ENCODE results near the gene ANKRD24.
"Not testable (repeated sequence)": the region's sequence is repeated elsewhere in the genome, so short reads cannot be mapped to it uniquely, and the experiment has no call there.

Gene ANKRD24

GRCh38 chr19:4174213-4174894 lies 8.1 kb upstream of the ANKRD24 start:
- DNase-seq = no peak

DNA sequence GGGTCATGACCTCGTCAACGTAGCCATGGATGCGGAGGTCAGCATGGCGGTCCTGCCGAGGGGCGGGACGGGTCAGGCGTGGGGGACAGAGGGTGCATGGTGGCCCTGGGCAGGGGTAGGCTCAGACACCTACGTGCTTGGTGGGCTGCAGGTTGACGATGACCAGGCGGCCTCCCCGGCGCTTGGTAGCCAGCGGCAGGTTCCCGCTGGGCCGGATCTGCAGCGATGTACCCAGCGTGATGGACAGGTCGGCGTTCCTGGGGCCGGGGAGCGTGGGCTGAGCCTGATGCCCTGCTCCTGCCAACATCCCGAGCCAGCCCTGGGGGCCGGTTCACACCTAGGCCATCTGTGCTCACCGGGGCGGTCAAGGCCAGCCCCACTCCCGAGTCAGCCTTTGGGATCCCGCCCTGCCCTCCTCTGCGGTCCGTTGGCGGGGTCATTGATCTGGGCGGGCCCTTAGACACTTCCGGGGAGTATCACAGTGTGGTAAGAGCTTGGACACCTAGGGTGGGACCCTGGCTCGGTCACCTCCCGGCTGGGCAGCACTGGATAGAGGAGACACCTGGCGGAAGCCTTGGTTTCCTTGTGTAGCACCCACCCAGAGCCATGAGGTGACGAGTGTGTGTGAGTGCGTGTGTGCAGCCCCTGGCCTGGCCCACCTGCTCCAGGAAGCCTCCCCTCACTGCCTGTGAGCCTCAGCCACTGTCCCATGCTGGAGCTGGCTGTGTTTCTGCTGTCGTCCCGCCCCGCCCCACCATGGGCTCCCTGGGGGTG lies 7.4 kb upstream of the ANKRD24 start:
- no peak for DNase-seq

DNA sequence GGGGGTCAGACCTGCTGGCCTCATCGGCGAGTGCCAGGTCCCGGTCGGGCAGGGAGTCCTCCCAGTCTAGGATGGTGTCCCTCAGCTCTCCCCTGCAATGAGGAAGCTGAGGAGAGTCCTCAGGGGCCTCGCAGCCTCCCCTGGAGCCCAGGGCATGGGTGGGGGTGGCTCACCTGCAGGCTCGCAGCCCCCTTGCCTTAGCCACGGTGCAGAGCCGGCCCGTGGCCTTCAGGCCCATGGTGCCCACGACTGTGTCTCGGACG lies 6.9 kb upstream of the ANKRD24 start:
- no peak for DNase-seq

DNA sequence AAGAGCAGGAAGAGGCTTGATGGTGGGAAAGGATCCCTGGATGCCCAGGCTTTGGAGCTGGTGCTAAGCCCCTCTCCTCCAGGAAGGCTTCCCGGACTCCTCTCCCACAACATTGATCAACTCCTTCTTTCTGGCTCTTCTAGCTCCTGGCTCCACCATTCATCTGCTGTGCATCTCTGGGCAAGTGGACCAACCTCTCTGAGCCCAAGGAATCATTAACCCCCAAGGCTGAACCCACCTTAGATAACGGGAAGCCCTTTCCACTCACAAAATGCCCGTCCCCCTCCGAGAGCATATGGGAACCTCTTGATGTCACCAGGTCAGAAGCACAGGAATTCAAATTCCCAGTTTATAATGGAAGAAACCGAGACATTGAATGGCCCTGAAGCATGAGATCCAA lies 5.3 kb upstream of the ANKRD24 start:
- DNase-seq = no peak

DNA sequence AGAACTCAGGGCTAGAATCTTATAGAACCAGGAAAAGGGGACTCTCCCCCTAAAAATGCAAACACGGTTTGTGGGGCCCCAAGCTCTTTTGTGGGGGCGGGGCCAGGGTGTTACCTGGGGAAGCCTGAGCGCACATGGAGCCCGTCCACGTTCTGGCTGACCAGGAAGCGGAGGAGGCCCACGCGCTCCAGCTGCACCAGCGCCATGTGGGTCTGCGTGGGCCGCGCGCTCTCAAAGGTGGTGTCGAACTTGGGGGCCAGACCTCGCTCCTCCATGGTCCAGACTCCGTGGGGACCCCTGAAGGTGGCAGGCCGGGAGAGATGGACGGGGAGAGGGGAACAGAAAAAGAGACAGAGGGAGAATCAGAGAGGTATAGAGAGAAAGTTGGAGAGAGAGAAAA lies 3.5 kb upstream of the ANKRD24 start:
- no peak for DNase-seq

DNA sequence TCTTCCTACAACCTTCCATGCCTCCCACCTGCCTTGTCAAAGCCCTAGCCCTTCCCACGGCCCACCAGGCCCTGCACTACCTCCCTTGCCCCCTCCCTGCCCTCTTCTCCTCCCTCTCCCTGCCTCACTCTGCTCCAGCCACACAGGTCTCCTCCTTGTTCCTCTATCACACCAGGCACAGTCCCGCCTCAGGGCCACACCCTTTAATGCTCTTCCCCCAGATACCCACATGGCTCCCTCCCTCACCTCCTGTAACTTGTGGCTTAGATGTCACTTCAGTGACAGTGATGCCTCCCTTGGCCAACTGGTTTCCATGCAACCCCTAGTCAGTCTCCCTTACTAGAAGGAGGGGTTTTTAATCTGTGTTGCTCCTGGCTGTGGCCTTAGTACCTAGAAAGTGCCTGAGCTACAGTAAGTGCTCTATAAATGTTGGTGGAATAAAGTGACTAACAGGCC lies 1.4 kb upstream of the ANKRD24 start:
- DNase-seq = no peak

DNA sequence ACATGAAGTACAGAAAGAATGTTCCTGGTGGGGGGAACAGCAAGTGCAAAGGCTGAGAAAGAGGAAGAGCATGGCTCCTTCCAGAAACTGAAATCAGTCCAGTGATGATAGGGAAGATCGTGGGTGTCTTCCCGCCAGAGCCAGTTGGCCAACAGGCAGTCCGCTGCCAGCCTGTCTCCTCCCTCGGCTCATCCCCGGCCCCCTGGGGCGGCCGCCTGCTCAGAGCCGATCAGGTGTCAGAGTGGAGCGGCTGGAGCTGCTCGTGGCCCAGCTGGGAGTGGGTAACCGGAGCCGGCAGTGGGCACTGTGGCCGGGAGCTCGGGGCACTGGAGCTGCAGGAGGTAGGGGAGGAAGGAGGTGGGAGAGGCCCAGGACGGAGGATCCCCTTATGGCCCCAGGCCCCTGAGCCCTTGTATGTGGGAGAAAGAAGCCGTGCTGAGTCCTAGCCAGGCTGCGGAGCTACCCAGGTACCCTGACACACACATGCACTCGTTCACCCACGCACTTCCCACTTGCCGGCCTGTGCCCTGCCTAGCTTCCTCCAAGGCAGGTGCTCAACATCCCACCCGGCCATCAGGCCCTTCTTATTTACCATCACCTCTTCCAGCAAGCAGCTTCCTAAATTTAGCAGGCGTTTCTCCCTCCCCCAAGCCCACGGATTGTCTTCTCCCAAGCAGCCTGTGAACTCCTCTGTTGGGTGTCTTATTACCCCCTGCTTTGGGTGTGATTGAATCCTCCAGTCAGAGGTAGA lies 1.7 kb downstream of the ANKRD24 start:
- no peak for DNase-seq

DNA sequence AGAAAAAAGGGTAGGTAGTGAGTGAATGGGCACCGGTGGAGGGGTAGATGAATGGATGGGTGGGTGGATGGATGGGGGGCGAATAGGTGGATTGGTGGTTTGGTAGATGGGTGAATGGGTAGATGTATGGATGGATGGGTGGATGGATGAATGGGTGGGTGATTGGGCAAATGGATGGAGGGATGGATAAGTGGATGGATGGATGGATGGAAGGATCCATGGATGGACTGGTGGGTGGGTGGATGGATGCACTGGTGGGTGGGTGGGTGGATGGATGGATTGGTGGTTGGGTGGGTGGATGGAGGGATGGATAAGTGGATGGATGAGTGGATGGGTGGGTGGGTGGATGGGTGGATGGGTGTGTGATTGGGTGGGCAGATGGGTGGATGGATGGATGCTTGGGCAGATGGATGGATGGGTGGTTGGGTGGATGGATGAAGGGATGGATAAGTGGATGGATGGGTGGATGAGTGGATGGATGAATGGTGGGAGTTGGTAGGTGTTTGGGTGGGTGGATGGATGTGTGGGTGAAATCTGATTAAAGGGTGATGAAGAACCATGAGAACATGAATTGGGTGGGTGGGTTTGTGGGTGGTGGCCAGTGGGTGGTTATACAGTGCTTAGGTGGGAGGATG lies 2.3 kb downstream of the ANKRD24 start:
- no peak for DNase-seq

GRCh38 chr19:4185413-4186086 lies 3.1 kb downstream of the ANKRD24 start:
- DNase-seq = no peak

GRCh38 chr19:4186087-4186993 lies 3.9 kb downstream of the ANKRD24 start:
- DNase-seq = peak; percentile 87

- DNase-seq = no peak
These were observed 5.0 kb downstream of the ANKRD24 start for GRCh38 chr19:4187313-4188122.

- DNase-seq = no peak
These were observed 7.2 kb downstream of the ANKRD24 start for GRCh38 chr19:4189641-4190040.

GRCh38 chr19:4192537-4192936 lies 10.0 kb downstream of the ANKRD24 start:
- not testable (repeated sequence) for DNase-seq

DNA sequence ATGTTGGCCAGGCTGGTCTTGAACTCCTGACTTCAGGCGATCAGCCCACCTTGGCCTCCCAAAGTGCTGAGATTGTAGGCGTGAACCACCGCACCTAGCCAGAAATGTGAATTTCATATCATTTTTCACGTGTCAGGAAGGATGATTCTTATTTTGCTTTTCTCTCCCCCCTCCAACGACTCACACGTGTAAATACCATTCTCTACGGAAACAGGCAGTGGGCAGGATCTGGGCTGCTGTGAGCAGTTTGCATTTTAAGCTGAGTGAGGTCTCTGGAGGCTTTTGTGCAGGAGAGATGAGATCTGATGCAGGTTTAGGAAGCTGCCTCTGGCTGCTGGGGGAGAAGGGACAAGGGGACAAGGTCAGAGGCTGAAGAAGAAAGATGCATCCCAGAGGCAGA lies 11.9 kb downstream of the ANKRD24 start:
- DNase-seq = no peak

DNA sequence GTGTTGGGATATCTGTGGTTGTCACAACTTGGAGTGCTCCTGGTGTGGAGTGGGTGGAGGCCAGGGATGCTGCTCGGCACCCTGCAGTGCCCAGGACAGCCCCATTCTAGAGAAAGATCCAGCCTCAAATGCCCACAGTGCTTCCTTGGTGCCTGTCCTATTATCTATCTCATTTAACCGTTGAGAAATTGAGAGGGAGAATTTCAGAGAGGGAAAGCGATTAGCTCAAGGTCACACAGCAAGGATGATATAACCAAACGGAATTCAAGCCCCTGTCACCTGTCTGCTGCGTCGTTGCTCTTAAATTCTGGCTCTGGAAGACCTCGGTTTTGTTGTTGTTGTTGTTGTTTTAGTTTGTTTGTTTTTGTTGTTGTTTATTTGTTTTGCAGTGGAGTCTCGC lies 13.5 kb downstream of the ANKRD24 start:
- DNase-seq = no peak

- DNase-seq = no peak
These were observed 14.2 kb downstream of the ANKRD24 start for GRCh38 chr19:4196587-4197148.

DNA sequence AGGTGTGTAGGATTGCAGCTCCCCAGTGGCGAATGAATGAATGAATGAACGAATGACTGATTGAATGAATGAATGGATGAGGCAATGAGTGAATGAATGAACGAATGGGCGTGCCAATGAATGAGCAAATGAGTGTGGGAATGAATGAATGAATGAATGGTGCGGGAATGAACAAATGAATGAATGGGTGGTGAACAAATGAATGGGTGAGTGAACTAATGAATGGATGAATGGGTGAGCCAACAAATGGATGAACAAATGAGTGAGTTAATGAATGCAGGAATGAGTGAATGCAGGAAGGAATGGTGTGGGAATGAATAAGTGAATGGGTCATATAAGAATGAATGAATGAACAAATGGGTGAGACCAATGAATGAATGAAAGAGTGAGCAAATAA lies 14.7 kb downstream of the ANKRD24 start:
- no peak for DNase-seq

DNA sequence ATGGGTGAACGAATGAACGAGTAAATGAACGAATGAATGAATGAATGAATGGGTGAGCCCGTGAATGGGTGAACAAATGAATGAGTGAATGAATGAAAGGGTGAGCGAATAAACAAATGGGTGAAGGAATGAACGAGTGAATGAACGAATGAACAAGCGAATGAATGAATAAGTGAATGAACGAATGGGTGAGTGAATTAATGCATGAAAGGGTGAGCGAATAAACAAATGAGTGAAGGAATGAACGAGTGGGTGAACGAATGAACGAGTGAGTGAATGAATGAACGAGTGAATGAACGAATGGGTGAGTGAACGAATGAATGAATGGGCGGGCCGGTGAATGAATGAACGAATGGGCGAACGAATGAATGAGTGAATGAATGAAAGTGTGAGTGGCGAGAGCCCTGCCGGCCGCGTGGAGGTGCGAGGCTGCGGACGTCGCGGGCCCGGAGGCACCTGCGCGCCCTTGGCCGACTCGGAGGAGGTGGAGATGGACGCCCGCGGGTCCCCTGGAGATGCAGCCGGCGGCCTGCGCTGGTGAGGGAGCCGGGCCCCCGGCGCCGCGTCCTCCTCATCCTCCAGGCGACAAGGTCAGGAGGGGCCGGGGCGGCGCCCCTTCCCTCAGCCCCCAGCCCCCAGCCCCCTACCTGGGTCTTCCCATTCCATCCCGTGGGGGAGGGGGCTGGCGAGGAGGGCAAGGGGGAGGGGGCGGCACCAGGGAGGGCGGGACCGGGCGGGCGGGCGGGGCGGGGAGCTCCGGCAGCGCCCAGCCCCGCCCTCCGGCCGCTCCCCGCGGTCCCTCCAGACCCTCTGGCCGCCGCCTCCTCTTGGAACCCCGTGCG lies 15.4 kb downstream of the ANKRD24 start:
- no peak for DNase-seq

DNA sequence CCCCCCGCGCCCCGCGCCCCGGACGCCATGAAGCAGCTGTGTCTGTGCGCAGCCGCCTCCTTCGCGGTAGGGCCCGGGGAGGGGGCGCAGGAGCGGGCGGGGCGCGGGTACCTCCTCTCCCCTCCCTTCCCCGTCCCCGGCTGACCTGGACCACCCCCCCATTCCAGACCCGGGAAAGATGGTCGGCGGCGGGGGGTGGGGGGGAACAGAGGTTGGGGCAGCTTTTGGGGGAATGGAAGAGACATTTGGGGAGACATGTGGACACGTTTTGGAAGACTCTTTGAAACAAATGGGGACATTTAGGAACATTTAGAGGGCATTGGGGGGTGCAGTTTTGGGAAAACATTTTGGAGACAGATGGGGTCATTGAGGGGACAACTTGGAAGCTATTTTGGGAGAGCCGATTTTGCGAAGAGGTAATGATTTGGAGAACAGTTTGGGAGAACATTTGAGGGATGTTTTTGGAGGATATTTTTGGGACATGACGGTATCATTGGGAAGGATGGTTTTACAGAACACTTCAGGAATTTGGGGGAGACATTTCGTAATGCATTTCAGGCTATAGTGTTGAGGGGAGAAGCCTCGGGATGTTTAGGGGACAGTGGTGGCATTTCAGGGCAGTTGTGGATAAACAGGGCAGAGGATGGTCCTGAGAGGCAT lies 16.1 kb downstream of the ANKRD24 start:
- DNase-seq = no peak

Measured in stimulated activated CD4-positive, alpha-beta T cell treated with anti-CD3 and anti-CD28 coated beads, Interleukin-4, amount 100 ng/mL, for 24 hours (primary cell).